Right cardiac atrium (tissue), 5 donors: Measurements from ENCODE around the gene STT3B. TPM values are rescaled to one million over a fixed set of nuclear protein-coding genes. Genes with fewer than 3 reads are reported as not detected.

Experiments
- ATAC-seq, 2 donors: fragments of 200-7000 bp; cut with Tn5 transposase; one replicate each; pipeline versions ENCODE4 v1.8.0 to v1.9.1; 2020; ENCODE audit warnings: moderate library complexity in 2 of 2, mild to moderate bottlenecking in 1 of 2
- DNase-seq, 3 donors: peaks; one replicate each; pipeline ENCODE4 v3.0.0-alpha.2; 2020
- H3K27ac ChIP-seq: one replicate; pipeline ENCODE4 v1.5.1; 2013; ENCODE audit warnings: mild to moderate bottlenecking, low read length, control low read depth, moderate library complexity
- H3K27me3 ChIP-seq: one replicate; pipeline ENCODE4 v1.6.1; 2013; ENCODE audit not compliant: control insufficient read depth, insufficient read depth
- H3K4me1 ChIP-seq: one replicate; pipeline ENCODE4 v1.6.1; 2013; ENCODE audit warnings: low read length; ENCODE audit not compliant: control insufficient read depth, insufficient read depth
- H3K4me3 ChIP-seq: one replicate; pipeline ENCODE4 v1.5.1; 2013; ENCODE audit warnings: low read length, control low read depth
- H3K9me3 ChIP-seq: one replicate; pipeline ENCODE4 v1.6.1; 2013; ENCODE audit warnings: low read length; ENCODE audit not compliant: control insufficient read depth
- WGBS: extraction: QIAGEN DNeasy Blood & Tissue Kit; methylation state at CpG from one replicate; pipeline ENCODE4 v1.1.7; 2013; 5-methylcytosine and 5-hydroxymethylcytosine counted together
- intact Hi-C, 4 donors: fragments of 100-400 bp; cut with DNase I; formaldehyde crosslinking; loops; one replicate each; pipeline versions ENCODE4 v1.11.0 to v1.14.0; 2022 to 2023
- polyA plus RNA-seq: library from polyadenylated mRNA; stranded (reverse); fragments of 200-250 nt; gene quantifications from one replicate; pipeline ENCODE4 v1.2.3, GENCODE V29; 2013
- total RNA-seq, 4 donors: library from RNA; stranded (reverse); fragmentation: NEBNext Ultra II Directional; extraction: Animal tissue kit (Norgen Biotek cat#: 25700); gene quantifications; one replicate each; pipeline ENCODE4 v1.2.1, GENCODE V29; 2021
- donor health status: healthy with polysubstance abuse.
- donor health status: DM: no; HTN: yes; CAD: no.
- donor health status: DM: no; HTN: no; CAD: no.
- donor health status: DM: no; HTN: yes; CAD: no; lungs with severe emphysema.
- donor health status: DM: yes; HTN: yes; CAD: no.

The STT3B gene
- total and polyA plus RNA-seq, 5 donors: 44.7 to 118 (median 90.6) TPM

GRCh38 chr3:31652296-31652695, 119.6 kb downstream of the STT3B start:
- H3K9me3 ChIP-seq: no peaks in the 10 kb centered on the region
- H3K4me1 ChIP-seq: no peaks in the 10 kb centered on the region
- no peaks in the 10 kb centered on the region for H3K27me3 ChIP-seq
- ATAC-seq (no peak), DNase-seq (no peak)
- no peak overlapping the region for H3K27ac ChIP-seq
- intact Hi-C loops: no loop called here
- H3K4me3 ChIP-seq: no peak overlapping the region

GRCh38 chr3:31653464-31653863, 120.7 kb downstream of the STT3B start:
- no peaks in the 10 kb centered on the region for H3K27me3 ChIP-seq
- no peak for DNase-seq
- no peak overlapping the region for H3K4me3 ChIP-seq
- no peaks in the 10 kb centered on the region for H3K9me3 ChIP-seq
- ATAC-seq: no peak
- no peak overlapping the region for H3K27ac ChIP-seq
- 91% methylated on average over 1 of the region's 1 CpG for WGBS
- intact Hi-C loops: no loop called here
- H3K4me1 ChIP-seq: no peaks in the 10 kb centered on the region

GRCh38 chr3:31654998-31655397, 122.3 kb downstream of the STT3B start:
- no peak for ATAC-seq
- no peak for DNase-seq
- Histone ChIP-seq H3K4me1 (no peaks in the 10 kb centered on the region), H3K9me3 (no peaks in the 10 kb centered on the region), H3K4me3 (no peak overlapping the region), H3K27ac (no peak overlapping the region), H3K27me3 (no peaks in the 10 kb centered on the region)
- intact Hi-C loops: no loop called here

GRCh38 chr3:31659246-31659645, 126.5 kb downstream of the STT3B start:
- ATAC-seq (no peak), DNase-seq (no peak)
- Histone ChIP-seq H3K27ac (no peak overlapping the region), H3K27me3 (no peaks in the 10 kb centered on the region), H3K4me3 (no peak overlapping the region), H3K4me1 (peaks cover 2% of the 10 kb centered on the region), H3K9me3 (no peaks in the 10 kb centered on the region)
- intact Hi-C loops: no loop called here

- Histone ChIP-seq H3K4me1 (peaks cover 2% of the 10 kb centered on the region), H3K27ac (no peak overlapping the region), H3K4me3 (no peak overlapping the region), H3K27me3 (no peaks in the 10 kb centered on the region), H3K9me3 (no peaks in the 10 kb centered on the region)
- 38% methylated on average over 5 of the region's 5 CpGs for WGBS
- no peak for DNase-seq
- intact Hi-C loops: no loop called here
- peak in 1 of 2 donors; percentile 71 for ATAC-seq
Observed at GRCh38 chr3:31661286-31661685, 128.6 kb downstream of the STT3B start.

- Histone ChIP-seq H3K4me1 (peaks cover 2% of the 10 kb centered on the region), H3K9me3 (no peaks in the 10 kb centered on the region), H3K27ac (no peak overlapping the region), H3K4me3 (no peak overlapping the region), H3K27me3 (no peaks in the 10 kb centered on the region)
- WGBS: 84% methylated on average over 5 of the region's 5 CpGs
- ATAC-seq: no peak
- intact Hi-C loops: no loop called here
- DNase-seq: no peak
Observed at GRCh38 chr3:31661993-31662670, 129.4 kb downstream of the STT3B start.

- Histone ChIP-seq H3K27me3 (no peaks in the 10 kb centered on the region), H3K4me3 (no peak overlapping the region), H3K4me1 (peaks cover 2% of the 10 kb centered on the region), H3K27ac (no peak overlapping the region), H3K9me3 (no peaks in the 10 kb centered on the region)
- intact Hi-C loops: no loop called here
- 99% methylated on average over 17 of the region's 17 CpGs for WGBS
- no peak for ATAC-seq
- DNase-seq: no peak
Observed at GRCh38 chr3:31664031-31664430, 131.3 kb downstream of the STT3B start.

GRCh38 chr3:31667582-31667981, 134.9 kb downstream of the STT3B start:
- ATAC-seq (no peak), DNase-seq (no peak)
- Histone ChIP-seq H3K9me3 (no peaks in the 10 kb centered on the region), H3K4me1 (no peaks in the 10 kb centered on the region), H3K27ac (no peak overlapping the region), H3K27me3 (no peaks in the 10 kb centered on the region), H3K4me3 (no peak overlapping the region)
- intact Hi-C loops: no loop called here
- 98% methylated on average over 1 of the region's 1 CpG for WGBS

- DNase-seq (no peak), ATAC-seq (no peak)
- H3K27ac ChIP-seq: no peak overlapping the region
- H3K4me3 ChIP-seq: no peak overlapping the region
- no peaks in the 10 kb centered on the region for H3K9me3 ChIP-seq
- intact Hi-C loops: no loop called here
- 94% methylated on average over 4 of the region's 4 CpGs for WGBS
- no peaks in the 10 kb centered on the region for H3K4me1 ChIP-seq
- no peaks in the 10 kb centered on the region for H3K27me3 ChIP-seq
Observed at GRCh38 chr3:31668242-31668641, 135.5 kb downstream of the STT3B start.

- 73% methylated on average over 1 of the region's 1 CpG for WGBS
- intact Hi-C loops: no loop called here
- DNase-seq (no peak), ATAC-seq (peak in 1 of 2 donors; percentile 31)
- H3K4me1 ChIP-seq: no peaks in the 10 kb centered on the region
- no peaks in the 10 kb centered on the region for H3K9me3 ChIP-seq
- no peak overlapping the region for H3K27ac ChIP-seq
- H3K27me3 ChIP-seq: no peaks in the 10 kb centered on the region
- H3K4me3 ChIP-seq: no peak overlapping the region
Observed at GRCh38 chr3:31670136-31670535, 137.4 kb downstream of the STT3B start.

- H3K9me3 ChIP-seq: no peaks in the 10 kb centered on the region
- no peak overlapping the region for H3K4me3 ChIP-seq
- intact Hi-C loops: no loop called here
- H3K4me1 ChIP-seq: no peaks in the 10 kb centered on the region
- no peaks in the 10 kb centered on the region for H3K27me3 ChIP-seq
- no peak for ATAC-seq
- 86% methylated on average over 9 of the region's 9 CpGs for WGBS
- no peak overlapping the region for H3K27ac ChIP-seq
- DNase-seq: no peak
Observed at GRCh38 chr3:31670722-31671121, 138.0 kb downstream of the STT3B start.

GRCh38 chr3:31671451-31671850, 138.7 kb downstream of the STT3B start:
- DNase-seq: no peak
- Histone ChIP-seq H3K4me3 (no peak overlapping the region), H3K4me1 (no peaks in the 10 kb centered on the region), H3K27me3 (no peaks in the 10 kb centered on the region), H3K9me3 (no peaks in the 10 kb centered on the region), H3K27ac (no peak overlapping the region)
- intact Hi-C loops: no loop called here
- ATAC-seq: no peak
- whole genome bisulfite sequencing: 86% methylated on average over 2 of the region's 2 CpGs
